Astrocyte of the spinal cord (primary cell): Measurements from ENCODE around the gene FLRT3.

Experiments
- DNase-seq: peaks from one replicate; pipeline ENCODE4 v3.0.0; 2011; ENCODE audit warnings: low read depth, low spot score
- H3K4me3 ChIP-seq: 2 replicates; pipeline ENCODE4 v1.5.1; 2011; ENCODE audit warnings: low read depth, mild to moderate bottlenecking, low read length, moderate library complexity
- in situ Hi-C: cut with HindIII; loops from 2 replicates; pipeline ENCODE4 v1.10.0; 2017; ENCODE audit warnings: low sequenced_read_pairs
- TF ChIP-seq, protein P1 (sequence below): IDR thresholded peaks from 2 replicates; pipeline ENCODE4 v1.5.1; 2012; ENCODE audit warnings: low read depth, mild to moderate bottlenecking, low read length, inconsistent platforms

Gene FLRT3

GRCh38 chr20:14310977-14311627 lies 26.3 kb downstream of the FLRT3 start:
- TF ChIP-seq, protein P1, sequence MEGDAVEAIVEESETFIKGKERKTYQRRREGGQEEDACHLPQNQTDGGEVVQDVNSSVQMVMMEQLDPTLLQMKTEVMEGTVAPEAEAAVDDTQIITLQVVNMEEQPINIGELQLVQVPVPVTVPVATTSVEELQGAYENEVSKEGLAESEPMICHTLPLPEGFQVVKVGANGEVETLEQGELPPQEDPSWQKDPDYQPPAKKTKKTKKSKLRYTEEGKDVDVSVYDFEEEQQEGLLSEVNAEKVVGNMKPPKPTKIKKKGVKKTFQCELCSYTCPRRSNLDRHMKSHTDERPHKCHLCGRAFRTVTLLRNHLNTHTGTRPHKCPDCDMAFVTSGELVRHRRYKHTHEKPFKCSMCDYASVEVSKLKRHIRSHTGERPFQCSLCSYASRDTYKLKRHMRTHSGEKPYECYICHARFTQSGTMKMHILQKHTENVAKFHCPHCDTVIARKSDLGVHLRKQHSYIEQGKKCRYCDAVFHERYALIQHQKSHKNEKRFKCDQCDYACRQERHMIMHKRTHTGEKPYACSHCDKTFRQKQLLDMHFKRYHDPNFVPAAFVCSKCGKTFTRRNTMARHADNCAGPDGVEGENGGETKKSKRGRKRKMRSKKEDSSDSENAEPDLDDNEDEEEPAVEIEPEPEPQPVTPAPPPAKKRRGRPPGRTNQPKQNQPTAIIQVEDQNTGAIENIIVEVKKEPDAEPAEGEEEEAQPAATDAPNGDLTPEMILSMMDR, result no peak
- in situ Hi-C loops, result no loop called here
- DNase-seq, result no peak
- H3K4me3 ChIP-seq, result no peak overlapping the region

- DNase-seq, result no peak
- TF ChIP-seq, protein P1, result no peak
- in situ Hi-C loops, result no loop called here
- H3K4me3 ChIP-seq, result no peak overlapping the region
These were observed 29.5 kb downstream of the FLRT3 start for GRCh38 chr20:14307956-14308355.

- TF ChIP-seq, protein P1, result no peak
- in situ Hi-C loops, result no loop called here
- no peak for DNase-seq
- no peak overlapping the region for H3K4me3 ChIP-seq
These were observed 32.9 kb downstream of the FLRT3 start for GRCh38 chr20:14304472-14304871.

- DNase-seq, result no peak
- in situ Hi-C loops, result no loop called here
- H3K4me3 ChIP-seq, result no peak overlapping the region
- TF ChIP-seq, protein P1, result no peak
These were observed 33.8 kb downstream of the FLRT3 start for GRCh38 chr20:14303651-14304050.

GRCh38 chr20:14303106-14303505 lies 34.3 kb downstream of the FLRT3 start:
- H3K4me3 ChIP-seq, result no peak overlapping the region
- in situ Hi-C loops, result no loop called here
- no peak for DNase-seq
- TF ChIP-seq, protein P1, result no peak

DNA sequence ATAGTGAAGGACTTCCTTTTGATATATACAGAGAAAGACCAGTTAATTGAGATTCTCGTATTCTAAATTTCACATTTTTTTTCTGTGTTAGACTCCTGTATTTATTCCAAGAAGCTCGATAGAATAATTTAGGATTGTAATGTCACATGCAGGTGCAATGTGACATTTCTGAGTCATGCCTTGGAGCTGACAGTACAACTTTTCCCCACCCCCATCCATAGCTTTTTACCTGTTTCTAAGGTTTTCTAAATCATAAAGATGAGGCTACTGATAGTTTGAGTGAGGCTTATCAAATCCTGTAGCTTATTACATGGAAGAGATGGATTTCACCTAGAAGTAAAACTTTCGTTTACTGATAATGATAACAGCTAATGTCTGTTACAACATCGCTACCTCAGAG lies 37.6 kb downstream of the FLRT3 start:
- DNase-seq, result no peak
- in situ Hi-C loops, result no loop called here
- no peak overlapping the region for H3K4me3 ChIP-seq
- TF ChIP-seq, protein P1, result no peak

DNA sequence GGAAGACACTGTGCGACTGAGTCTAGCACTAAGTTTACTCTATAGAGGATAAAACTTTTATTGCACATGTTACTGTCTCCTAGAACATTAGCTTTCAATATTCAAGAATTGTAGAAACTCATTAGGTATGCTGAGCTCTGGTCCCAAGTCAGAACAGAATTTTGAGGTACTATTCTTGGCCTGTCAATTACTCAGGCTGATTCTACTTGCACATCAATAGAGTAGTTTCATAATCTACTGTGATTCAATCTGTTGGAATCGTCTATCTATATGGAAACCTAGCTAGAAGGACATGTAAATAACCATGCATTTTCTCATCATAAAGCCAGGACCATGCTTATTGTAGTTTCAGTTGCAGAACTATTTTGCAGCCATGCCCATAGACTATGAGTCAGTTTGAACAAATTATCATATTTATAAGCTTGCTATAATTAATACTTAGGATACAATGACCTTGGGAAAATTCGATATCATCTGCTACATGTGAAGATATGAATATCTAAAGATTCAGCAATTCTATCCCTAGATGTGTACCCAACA lies 41.6 kb downstream of the FLRT3 start:
- in situ Hi-C loops, result no loop called here
- TF ChIP-seq, protein P1, result no peak
- H3K4me3 ChIP-seq, result no peak overlapping the region
- no peak for DNase-seq
